Endothelial cell of umbilical vein (primary cell): ENCODE results near the gene MAGEC3. TPM values are rescaled to one million over a fixed set of nuclear protein-coding genes. Genes with fewer than 3 reads are reported as not detected.

Source experiments
- BruUV-seq: library from RNA; stranded (reverse); fragments of 400-500 nt; replicated peaks from 2 replicates; lab custom pipeline; 2021; lab: Mats Ljungman, UMichigan
- CTCF ChIA-PET: fragments of 300-600, 350-600 bp; sonication (Branson Sonifier 250); formaldehyde crosslinking; loops from one replicate; lab custom pipeline; 2021; ENCODE audit warnings: antibody characterized with exemption, inconsistent platforms; lab: Charles Lee
- POLR2A ChIA-PET: fragments of 300-600, 350-600 bp; sonication (Branson Sonifier 250); formaldehyde crosslinking; loops from one replicate; lab custom pipeline; 2021; ENCODE audit warnings: antibody characterized with exemption, inconsistent platforms; lab: Charles Lee
- DNase-seq: peaks from one replicate; pipeline ENCODE4 v3.0.0-alpha.2; 2011; ENCODE audit warnings: low read depth, low spot score
- FAIRE-seq: peaks from 2 replicates; lab custom pipeline; 2011; peaks lifted over from hg19 to GRCh38; lab: Jason Lieb, UNC
- H2AFZ ChIP-seq: 2 replicates; pipeline ENCODE4 v1.6.0; 2012; ENCODE audit warnings: low read depth, low read length, control low read depth, inconsistent platforms
- H3K27ac ChIP-seq: 2 replicates; pipeline ENCODE4 v1.5.1; 2011; ENCODE audit warnings: low read depth, mild to moderate bottlenecking, control low read depth, low read length, moderate library complexity; ENCODE audit not compliant: insufficient read depth
- H3K27me3 ChIP-seq, 2 experiments: 2 replicates each; pipeline versions ENCODE4 v1.6.0 to v1.6.1; 2011; ENCODE audit warnings: low read length in 2 of 2, mixed read lengths in 1 of 2; ENCODE audit not compliant: control insufficient read depth in 2 of 2, insufficient read depth in 2 of 2
- H3K36me3 ChIP-seq, 2 experiments: 2 replicates in 1 of 2; 3 replicates in 1 of 2; pipeline ENCODE4 v1.5.1; 2011; ENCODE audit warnings: low read length in 2 of 2, mild to moderate bottlenecking in 1 of 2, moderate library complexity in 1 of 2; ENCODE audit not compliant: control insufficient read depth in 2 of 2, insufficient read depth in 2 of 2; ENCODE audit errors: extremely low read depth in 1 of 2
- H3K4me1 ChIP-seq: 3 replicates; pipeline ENCODE4 v1.5.1; 2011; ENCODE audit warnings: mild to moderate bottlenecking, low read length; ENCODE audit not compliant: control insufficient read depth, insufficient read depth; ENCODE audit errors: extremely low read depth
- H3K4me2 ChIP-seq: 2 replicates; pipeline ENCODE4 v1.6.1; 2011; ENCODE audit warnings: low read length, control low read depth, mixed read lengths; ENCODE audit not compliant: insufficient read depth
- H3K4me3 ChIP-seq, 3 experiments: fragments of 200-600 bp in 1 of 3; sonication (generic), shearing (Covaris generic) in 1 of 3; replicated peaks in 1 of 3; 2 replicates each; pipeline ENCODE4 v1.5.1; 2011 to 2016; ENCODE audit warnings: control low read depth in 3 of 3, low read length in 3 of 3, mild to moderate bottlenecking in 2 of 3, inconsistent platforms in 1 of 3, low read depth in 1 of 3, moderate library complexity in 1 of 3; ENCODE audit not compliant: insufficient read depth in 1 of 3
- H3K79me2 ChIP-seq: 2 replicates; pipeline ENCODE4 v1.6.0; 2012; ENCODE audit warnings: low read length, inconsistent platforms; ENCODE audit not compliant: control insufficient read depth, insufficient read depth
- H3K9ac ChIP-seq: replicated peaks from 2 replicates; pipeline ENCODE3; 2011; ENCODE audit warnings: low read length, control low read depth; ENCODE audit not compliant: insufficient read depth; ENCODE audit errors: extremely low read depth
- H3K9me1 ChIP-seq: replicated peaks from 3 replicates; pipeline ENCODE4 v1.6.0; 2011; ENCODE audit warnings: mild to moderate bottlenecking, low read length; ENCODE audit not compliant: control insufficient read depth, insufficient read depth; ENCODE audit errors: extremely low read depth
- H3K9me3 ChIP-seq: replicated peaks from 2 replicates; pipeline ENCODE4 v1.5.1; 2012; ENCODE audit warnings: low read length, inconsistent platforms; ENCODE audit not compliant: control insufficient read depth, insufficient read depth
- H4K20me1 ChIP-seq: replicated peaks from 2 replicates; pipeline ENCODE3; 2011; ENCODE audit warnings: mild to moderate bottlenecking, low read length; ENCODE audit not compliant: control insufficient read depth, insufficient read depth; ENCODE audit errors: extremely low read depth
- CTCF ChIP-seq, 2 donors: IDR thresholded peaks; 1 replicate in 1 of 2; 2 replicates in 1 of 2; pipeline ENCODE4 v1.5.1; 2011; ENCODE audit warnings: low read length in 2 of 2, mild to moderate bottlenecking in 2 of 2, moderate library complexity in 2 of 2, control low read depth in 1 of 2, inconsistent platforms in 1 of 2, low read depth in 1 of 2; ENCODE audit not compliant: insufficient read depth in 1 of 2; ENCODE audit errors: extremely low read depth in 1 of 2
- EZH2 ChIP-seq: IDR thresholded peaks from 2 replicates; pipeline ENCODE4 v1.6.1; 2012; ENCODE audit warnings: borderline replicate concordance, low read depth, mild to moderate bottlenecking, moderate library complexity, low read length, inconsistent platforms; ENCODE audit not compliant: severe bottlenecking
- FOS ChIP-seq: IDR thresholded peaks from 2 replicates; pipeline ENCODE4 v1.6.1; 2011; ENCODE audit warnings: mild to moderate bottlenecking, low read length, moderate library complexity, borderline replicate concordance; ENCODE audit not compliant: insufficient read depth
- GATA2 ChIP-seq: IDR thresholded peaks from 2 replicates; pipeline ENCODE4 v1.7.0; 2011; ENCODE audit warnings: low read depth, mild to moderate bottlenecking, moderate library complexity, mixed read lengths, low read length; ENCODE audit not compliant: insufficient read length, insufficient read depth
- JUN ChIP-seq: IDR thresholded peaks from 2 replicates; pipeline ENCODE4 v1.6.1; 2011; ENCODE audit warnings: borderline replicate concordance, low read depth; ENCODE audit not compliant: insufficient read length, insufficient read depth
- MAX ChIP-seq: IDR thresholded peaks from 2 replicates; pipeline ENCODE4 v1.6.1; 2011; ENCODE audit not compliant: insufficient read depth, insufficient read length
- MYC ChIP-seq: IDR thresholded peaks from one replicate; pipeline ENCODE4 v1.6.1; 2011; ENCODE audit warnings: mild to moderate bottlenecking, low read depth, low read length
- POLR2A ChIP-seq: IDR thresholded peaks from 2 replicates; pipeline ENCODE4 v1.6.1; 2012; ENCODE audit warnings: low read depth, mild to moderate bottlenecking, control low read depth, low read length
- POLR2AphosphoS5 ChIP-seq: IDR thresholded peaks from 2 replicates; pipeline ENCODE4 v1.6.1; 2012; ENCODE audit warnings: low read depth, mild to moderate bottlenecking, control low read depth, low read length, moderate library complexity; ENCODE audit not compliant: insufficient read depth
- dilution Hi-C: fragments of 300-500 bp; cut with MboI; formaldehyde crosslinking; loops from one replicate; pipeline ENCODE4 v1.15.0; 2019; ENCODE audit warnings: low sequenced_read_pairs; ENCODE audit not compliant: extremely low pct_ligation_motif_present
- intact Hi-C: fragments of 100-400 bp; cut with micrococcal nuclease; formaldehyde crosslinking; loops from one replicate; pipeline ENCODE4 v1.10.0; 2022
- polyA plus RNA-seq, 4 experiments: library from polyadenylated mRNA; depleted of rRNA in 3 of 4; stranded (reverse) in 3 of 4; unstranded in 1 of 4; fragments of >200 nt; gene quantifications; 2 replicates each; pipeline versions ENCODE4 v1.2.1 to v1.2.3, GENCODE V29; 2011 to 2012; ENCODE audit warnings: missing spikeins in 1 of 4
- total RNA-seq: library from RNA; stranded (reverse); gene quantifications from 2 replicates; pipeline ENCODE4 v1.2.3, GENCODE V29; 2021

Gene MAGEC3
- total and polyA plus RNA-seq, 2 donors (not counting 3 experiments of a cell fraction or from before 2014, with no cell fraction given), result 0.07 TPM; not detected in 1

GRCh38 chrX:141936080-141936479 is 98.0 kb downstream of the MAGEC3 start:
- Histone ChIP-seq H3K27ac (no peak overlapping the region), H3K9ac (no peak overlapping the region), H3K36me3 (no peaks in the 10 kb centered on the region), H2AFZ (no peak overlapping the region), H3K4me3 (no peak overlapping the region), H3K79me2 (no peaks in the 10 kb centered on the region), H3K4me2 (no peak overlapping the region), H3K9me1 (no peaks in the 10 kb centered on the region), H3K9me3 (no peaks in the 10 kb centered on the region), H3K4me1 (no peaks in the 10 kb centered on the region), H4K20me1 (no peaks in the 10 kb centered on the region), H3K27me3 (no peaks in the 10 kb centered on the region)
- BruUV-seq, result no TSS peak
- intact Hi-C loops, result no loop called here
- POLR2A ChIA-PET, result no interaction called here
- dilution Hi-C loops, result no loop called here
- CTCF ChIA-PET, result interaction anchor here (1.0 kb wide), 1 partner anchor 1018 kb away, joined by 4 read pairs; no protein-coding TSS in a partner anchor
- TF ChIP-seq MYC (no peak), JUN (no peak), EZH2 (no peak), FOS (no peak), POLR2A (no peak), CTCF (IDR thresholded peaks at IDR 0.05; ENCODE audit: extremely low read depth in 1 of 2, insufficient read depth in 1 of 2, low read depth in 1 of 2, low read length in 2 of 2) (no peak), MAX (no peak), POLR2AphosphoS5 (no peak), GATA2 (no peak)
- no peak for DNase-seq
- no peak for FAIRE-seq
